NCI-H446 (cell line): ENCODE results near the gene C12orf60.

Experiments used
- DNase-seq, 2 experiments: peaks; one replicate each; lab custom pipeline; 2025; lab: John Stamatoyannopoulos, UW

The C12orf60 gene

DNA sequence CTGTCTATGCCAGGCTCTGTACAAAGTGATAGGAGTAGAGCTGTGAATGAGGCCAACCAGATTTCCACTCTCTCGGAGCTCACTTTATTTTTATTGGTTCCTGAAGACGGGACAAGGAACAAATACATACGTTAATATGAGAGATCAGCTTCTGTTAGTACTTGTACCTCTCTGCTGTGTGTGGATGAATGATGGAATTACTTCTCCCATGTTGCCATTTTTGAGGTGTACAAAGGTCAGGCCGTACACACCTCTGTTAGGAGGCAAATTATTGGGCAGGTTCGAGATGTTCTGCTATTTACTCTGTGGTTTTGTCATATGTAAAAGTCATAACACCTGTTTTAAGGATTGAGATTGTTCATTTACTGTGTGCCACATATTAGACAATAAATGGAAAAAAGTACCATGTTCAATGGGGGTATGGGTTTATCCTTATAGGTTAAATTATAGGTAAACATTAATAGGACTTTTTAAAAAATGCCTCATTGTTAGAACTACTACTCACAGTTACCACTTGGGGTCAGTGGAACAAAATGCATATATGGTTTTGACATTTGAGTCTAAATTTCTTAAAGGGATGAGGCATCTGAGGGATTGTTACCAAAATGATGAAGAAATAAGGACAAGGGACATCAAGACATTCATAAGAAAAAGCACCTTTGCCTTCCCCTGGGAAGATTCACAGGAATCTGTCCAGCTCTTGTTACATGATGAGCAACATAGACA lies 27.1 kb upstream of the C12orf60 start:
- no peak for DNase-seq

DNA sequence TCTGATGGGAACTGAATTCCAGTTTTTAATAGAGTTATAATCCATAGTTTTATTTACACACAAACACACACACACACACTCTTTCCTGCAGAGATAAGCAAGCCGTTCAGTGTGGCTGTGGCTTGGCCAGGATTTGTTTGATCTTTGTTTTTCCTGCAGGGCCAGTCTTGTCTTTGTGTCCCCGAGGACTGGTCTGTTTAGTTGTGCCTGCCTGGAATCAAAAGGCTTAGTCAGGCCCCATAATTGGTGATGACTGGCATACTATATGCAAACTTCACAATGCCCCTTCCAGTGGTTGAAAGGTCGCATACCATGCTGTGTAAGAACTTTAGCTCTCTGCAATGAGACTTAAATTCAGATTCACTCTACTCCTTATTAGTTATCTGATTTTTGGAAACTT lies 26.2 kb upstream of the C12orf60 start:
- no peak for DNase-seq

DNA sequence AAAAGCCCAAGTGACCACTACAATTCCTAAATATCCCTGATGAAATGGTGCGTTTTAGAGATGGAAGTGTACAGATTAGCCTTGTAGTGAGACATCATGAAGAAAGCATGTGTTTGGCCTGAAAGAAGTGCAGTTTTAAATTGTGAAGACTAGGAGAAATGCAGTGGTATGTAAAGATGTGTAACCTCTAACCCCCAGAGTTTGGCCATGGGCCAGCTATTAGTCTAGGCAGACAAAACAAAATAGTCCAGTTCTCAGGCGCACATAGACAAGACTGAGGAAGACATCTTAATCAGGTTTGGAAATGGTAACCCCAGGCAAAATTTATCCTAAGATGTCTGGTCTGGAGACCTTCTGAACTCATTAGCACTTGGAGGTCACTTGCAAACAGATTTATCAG lies 23.6 kb upstream of the C12orf60 start:
- no peak for DNase-seq

DNA sequence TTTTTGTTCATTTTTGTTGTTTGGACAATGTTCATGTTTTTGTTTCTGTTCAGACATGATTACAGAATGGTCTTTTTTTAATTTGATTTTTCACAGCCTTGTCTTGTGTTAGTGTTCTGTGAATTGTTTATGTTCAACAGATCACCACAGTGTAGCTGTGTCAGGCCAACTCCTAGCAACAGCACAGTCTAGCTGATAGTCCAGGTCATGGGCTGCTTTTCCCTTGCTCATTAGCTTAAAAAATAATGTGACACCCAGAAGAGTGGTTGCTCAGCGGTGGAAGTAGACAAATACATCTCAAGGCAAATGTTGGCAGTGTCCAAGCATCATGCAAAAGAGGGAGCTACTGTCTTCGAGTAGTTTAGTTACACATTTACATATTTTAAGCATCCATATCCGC lies 22.6 kb upstream of the C12orf60 start:
- no peak for DNase-seq

DNA sequence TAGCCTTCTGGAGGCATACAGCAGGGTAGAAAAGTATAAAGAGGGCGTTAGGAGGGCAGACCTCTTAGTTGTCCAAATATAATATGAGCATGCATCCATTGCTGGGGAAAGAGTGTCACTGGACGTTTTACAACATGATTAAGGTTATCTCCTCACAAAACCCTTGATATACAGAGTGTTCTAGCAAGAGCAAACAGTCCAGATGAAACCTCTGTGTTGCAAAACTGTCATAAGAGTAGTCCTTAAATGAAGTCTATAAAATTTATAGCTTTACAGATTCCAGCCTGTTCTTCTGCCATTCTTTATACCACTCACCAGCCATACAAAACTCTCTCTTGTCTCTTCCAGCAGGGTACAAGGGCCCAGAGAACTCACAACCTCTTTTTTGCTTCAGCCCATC lies 21.9 kb upstream of the C12orf60 start:
- DNase-seq, result no peak

DNA sequence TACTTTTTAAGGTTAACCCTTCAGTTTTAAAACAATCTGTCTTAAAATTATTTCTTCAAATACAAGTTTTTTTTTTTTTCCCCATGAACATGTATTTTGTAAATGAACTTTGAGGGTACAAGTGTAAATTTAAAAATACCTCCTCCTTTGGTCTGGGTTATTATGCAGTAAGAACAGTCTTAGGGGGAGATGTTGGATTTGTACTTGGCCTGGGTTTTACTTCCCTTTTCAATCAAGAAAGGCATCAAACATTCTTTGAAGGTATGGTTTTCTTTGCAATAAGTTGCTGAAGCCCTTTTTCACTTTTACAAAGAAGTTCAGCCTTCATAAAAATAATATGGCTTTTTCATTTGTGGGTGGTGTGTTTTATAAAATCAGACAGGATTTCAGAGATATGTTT lies 20.7 kb upstream of the C12orf60 start:
- DNase-seq, result no peak

DNA sequence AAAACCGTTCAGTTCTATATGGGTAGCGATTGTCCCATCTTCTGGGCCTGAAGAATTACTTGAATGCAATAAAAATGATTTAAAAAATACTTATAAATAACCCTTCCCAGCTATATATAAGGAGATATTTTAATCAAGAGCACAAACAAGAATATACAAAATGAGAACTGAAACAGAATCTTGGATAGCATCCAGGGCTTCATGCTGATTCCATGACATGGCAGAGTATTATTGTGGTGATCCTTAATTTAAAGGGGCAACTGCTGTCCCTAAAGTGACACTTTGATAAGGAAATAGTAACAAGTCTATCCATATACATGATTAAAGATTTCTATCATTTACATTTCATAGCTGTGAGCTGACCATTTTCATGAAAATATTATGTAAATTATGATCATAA lies 19.0 kb upstream of the C12orf60 start:
- no peak for DNase-seq

DNA sequence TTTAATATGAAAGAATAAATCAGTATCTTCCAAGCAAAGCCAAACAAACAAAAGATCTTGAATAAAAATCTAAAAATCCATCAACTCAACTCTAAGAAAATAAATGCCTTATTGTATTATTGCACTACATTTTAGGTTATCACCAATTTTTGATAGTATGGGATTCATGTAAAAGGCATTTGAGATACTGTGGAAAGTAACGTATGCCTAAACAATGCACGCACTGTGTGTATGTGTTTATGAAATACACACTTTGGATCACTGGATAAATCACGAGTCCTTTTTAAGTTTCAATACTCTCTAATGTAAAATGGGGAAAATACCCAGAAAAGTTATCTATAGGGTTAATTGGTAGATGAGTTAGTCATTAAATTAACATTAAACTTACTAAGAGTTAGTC lies 17.9 kb upstream of the C12orf60 start:
- DNase-seq, result no peak

DNA sequence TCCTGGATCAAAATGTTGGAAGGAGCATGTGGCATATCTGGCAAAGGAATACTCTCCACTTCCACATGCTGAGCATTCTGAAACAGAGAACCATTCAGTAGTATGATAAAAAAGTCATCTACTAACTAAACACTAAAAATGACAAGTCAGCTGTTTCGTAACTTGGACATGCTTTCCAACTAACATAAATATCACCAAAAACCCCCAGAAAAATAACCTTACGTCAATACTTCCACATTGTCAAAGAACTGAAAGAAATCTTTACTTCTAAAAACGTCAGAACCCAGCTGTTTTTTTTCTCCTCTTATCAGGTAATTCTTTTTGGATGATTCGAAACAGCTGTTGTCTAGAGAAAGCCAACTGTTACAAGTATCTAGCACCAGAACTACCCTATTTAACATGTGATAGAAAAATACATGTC lies 8.4 kb upstream of the C12orf60 start:
- DNase-seq, result no peak

DNA sequence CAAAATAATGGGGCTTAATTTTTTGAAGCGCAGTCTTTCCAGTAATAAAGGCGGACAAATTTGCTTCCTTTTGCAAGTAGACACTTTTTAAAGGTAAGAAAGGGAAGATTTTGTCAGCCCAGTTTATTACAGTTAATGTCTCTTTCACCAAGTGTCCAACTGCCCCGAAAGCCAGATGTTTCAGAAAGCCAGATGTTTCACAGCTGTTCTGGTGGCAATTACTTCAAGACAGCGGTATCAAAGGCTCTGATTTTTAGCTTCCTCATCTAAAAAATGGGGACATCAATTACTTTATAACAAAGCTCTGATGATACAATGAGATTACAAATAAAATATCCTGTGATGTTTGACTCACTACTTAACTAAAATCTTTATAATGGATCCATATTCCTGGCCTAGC lies 1.2 kb upstream of the C12orf60 start:
- no peak for DNase-seq

DNA sequence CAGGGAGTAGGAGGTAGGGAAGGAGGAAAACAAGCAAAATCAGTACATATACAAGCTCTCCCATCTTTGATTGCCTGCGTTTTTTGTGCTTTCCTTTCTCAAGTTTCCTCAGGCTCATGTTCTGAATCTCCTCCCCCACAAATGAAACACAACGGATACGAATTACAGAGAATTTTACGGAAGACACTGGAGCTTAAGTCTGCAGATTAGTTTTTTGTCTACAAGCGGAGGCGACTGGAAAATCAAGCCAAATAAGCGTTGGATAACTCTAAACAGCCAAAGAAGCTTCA lies 804 bp upstream of the C12orf60 start:
- DNase-seq, result no peak

DNA sequence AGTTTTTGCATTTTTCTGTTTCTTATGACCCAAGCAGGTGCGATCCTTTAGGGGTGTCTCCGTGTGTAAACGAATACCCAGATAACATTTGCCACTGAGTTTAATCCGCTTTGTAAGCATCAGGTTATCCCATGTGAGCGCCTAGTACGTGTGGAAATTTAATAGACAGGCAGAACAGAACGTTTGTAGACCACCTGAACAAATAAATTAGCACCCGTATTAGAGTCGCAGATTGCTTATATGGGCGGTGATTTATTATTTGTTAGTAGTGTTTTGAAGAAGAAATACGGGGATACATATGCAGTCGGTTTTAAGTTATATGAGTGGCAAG lies 325 bp downstream of the C12orf60 start:
- peak in 1 of 2 experiments; percentile 46 for DNase-seq

DNA sequence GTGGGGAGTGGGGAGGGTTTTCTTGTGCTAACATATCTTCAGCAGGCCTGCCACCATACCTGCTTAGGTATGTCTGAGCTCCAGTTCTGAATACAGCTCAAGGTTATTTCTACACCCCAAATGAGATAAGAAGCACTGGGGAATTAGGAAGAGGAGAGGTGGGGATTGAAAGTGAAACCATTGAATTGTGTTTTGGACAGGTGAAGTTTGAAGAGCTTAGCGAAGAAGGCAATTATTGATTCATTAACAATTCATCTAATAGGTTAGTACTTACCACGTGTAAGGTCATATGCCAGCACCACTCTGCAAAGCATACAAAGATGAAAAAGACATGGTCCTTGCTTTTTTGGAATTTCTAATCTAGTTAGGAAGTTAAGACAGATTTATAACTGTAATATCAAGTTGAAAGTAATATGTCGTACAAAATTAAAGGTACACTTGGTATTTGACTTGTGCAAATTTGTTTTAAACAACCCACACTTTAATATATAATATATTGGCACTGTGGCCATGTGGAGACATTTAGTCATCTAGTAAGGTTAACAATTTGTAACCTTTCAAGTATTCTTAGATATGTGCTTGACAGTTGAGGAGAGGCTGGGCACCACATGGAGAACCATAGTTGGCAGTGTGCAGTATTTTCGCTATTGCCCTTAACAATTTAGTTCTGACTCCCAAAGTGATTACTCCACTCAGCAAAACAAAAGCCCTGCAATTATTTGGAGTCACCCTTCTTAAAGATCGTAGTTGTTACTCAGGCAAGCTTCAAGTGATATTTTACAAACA lies 6.9 kb downstream of the C12orf60 start:
- DNase-seq, result no peak

DNA sequence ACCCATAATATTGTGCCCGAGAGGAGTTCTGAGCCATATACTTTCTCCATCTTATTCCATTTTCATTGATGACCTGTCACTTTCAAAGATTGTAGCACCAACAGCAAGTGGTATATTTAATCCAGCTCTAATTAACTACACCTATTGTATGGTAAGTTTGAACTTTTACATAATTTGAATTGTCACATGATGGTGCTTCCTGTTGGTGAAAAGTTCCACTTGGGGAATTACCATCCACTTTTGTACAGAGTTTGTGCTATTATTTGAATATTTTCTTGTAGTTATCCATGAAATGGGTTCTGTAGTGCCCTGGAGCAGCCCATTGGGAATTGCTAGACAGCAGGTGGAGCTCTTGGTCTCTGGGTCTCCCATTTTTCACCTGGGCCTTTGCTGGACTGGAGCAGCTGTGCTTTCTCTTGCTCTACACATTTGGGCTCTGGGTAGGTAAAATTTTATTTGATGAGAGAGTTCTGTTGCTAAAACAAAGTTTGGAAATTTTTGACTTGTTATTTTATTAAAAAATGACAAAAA lies 7.5 kb downstream of the C12orf60 start:
- DNase-seq, result peak in 1 of 2 experiments; percentile 11

DNA sequence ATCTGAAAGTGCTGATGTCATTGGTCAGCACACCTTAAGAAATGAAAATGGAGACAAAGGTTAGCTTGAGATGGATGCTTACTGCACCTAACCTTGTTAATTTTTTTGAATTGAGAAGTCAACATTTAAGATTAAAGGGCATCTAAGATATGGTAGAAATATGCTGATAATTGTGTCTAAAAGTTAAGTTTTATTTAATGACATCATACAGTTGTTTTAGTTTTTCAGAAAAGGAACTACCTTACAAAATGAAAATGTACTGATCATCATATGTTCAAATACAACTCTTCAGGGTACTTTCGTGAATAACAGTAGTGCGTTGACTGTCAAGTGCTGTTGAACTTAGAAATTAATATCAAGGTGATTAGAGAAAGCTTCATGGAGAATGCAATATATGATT lies 8.0 kb downstream of the C12orf60 start:
- no peak for DNase-seq

DNA sequence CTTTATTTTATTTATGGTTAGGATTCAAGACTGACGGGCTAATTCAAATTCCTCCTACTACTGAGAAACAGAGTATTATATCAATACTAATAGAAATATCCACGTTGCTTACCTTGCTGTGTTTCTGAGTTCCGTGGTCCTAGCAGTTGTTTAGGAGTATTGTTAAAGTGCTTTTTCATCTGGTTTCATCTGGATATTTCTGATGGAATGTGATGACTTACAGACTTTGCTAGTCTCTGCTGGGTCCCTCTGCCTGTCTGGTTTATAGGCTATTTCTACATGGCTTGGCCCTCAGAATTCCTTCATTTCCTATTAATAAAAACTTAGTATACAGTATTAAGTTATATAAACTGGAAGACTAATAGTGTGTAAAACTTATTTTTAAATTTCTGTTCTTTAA lies 10.5 kb downstream of the C12orf60 start, which contains the start of gene SMCO3:
TSS of gene SMCO3 (minus strand) at position 169 of the 400 bp plus-strand sequence. CDS start 7,502 bp downstream, outside the sequence.
- no peak for DNase-seq

DNA sequence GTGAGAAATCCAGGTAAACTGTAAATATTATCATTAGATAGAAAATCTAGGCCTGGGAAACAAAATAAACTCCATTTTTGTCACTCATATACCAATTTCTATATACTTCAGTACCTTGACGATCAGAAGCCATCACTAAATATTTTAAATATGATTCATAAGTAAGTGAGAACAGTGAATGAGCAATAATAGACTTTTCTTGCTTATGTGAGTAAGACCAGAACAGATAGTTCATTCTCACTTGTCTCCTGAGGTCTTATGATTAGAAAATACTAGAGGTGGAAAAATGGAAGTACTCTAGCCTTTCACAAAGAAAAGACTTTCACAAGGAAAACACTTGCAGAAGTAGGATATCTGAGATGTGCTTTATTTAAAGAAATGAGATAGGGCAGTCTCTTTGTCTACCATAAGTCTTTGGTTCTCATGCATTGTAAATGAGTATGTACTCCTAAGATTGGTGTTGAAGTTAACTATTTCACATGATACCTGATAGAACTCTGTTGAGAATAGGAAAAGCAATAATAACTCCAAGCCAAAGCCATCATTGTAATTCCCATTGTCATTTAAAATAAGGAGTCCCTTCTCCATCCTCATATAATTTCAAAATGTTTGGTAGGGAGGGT lies 20.7 kb downstream of the C12orf60 start:
- no peak for DNase-seq

DNA sequence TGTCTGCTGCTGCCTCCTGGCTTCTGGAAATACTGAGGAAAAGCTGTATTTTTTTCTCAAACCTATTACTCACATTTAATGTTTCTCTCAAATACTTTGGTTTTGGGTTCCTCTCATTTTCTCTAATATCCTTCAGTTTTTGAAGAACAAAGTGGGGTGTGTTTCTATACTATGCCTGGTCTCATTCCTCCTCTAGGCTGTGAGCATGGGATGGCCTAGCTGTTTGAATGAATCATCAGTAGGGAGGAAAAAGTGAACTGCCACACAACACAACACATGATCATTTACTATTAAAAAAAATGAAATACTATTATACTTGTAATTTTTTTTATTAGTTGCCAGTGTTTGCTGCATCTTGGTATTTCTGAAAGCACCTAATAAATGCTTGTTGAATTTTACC lies 21.8 kb downstream of the C12orf60 start:
- no peak for DNase-seq

DNA sequence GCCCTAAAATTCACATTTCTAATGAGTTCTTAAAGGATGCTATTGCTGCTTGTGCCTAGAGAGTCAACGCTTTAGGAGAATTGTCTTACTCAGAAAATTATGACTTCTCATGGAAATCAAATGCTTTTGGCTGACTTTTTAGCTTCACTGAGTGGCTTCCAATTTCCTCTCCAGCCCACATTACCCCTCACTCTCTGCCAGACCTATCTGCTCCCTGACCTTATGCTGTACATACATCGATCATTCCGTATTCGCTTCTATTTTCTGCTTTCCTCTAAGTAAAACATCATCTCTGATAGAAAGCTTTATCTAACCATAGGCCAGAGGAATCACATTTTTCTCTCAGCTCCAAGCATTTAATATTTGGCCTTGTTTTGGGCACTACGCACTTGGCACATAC lies 23.0 kb downstream of the C12orf60 start:
- no peak for DNase-seq

DNA sequence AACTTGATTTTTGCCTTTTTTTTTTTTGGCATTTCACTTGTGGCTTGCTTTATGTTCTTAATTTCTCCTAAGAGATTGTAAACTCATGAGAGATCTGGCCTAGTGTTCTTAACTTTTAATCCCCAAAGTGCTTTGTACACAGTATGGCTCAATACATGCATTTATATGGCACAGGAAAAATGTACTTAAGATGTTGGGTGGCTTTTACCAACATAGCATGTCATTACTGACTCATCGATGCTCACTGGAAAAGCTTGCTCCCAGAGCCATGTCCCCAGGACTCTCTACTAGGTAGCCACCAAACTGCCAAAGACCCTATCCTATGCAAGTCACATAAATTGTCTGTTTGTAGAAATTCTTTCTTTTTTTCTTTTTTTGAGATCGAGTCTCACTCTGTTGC lies 23.6 kb downstream of the C12orf60 start:
- no peak for DNase-seq

DNA sequence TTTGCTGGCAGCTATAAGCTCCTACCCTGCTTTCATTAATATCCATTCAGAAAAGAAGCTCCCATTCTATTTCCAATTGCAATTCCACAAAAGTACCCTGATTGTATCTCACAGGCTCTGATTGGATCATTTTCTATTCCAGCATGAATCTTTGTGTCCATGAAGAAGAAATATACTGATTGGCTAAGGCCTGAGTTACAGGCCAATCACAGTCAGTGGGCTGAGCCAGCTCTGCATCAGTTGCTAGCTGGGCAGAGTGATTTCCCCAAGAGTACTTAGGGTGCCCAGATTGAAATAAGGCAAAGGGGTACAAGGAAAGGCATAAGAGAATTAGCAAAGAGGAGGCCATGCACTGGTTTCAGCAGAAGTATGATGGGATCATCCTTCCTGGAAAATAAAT lies 25.4 kb downstream of the C12orf60 start:
- no peak for DNase-seq

DNA sequence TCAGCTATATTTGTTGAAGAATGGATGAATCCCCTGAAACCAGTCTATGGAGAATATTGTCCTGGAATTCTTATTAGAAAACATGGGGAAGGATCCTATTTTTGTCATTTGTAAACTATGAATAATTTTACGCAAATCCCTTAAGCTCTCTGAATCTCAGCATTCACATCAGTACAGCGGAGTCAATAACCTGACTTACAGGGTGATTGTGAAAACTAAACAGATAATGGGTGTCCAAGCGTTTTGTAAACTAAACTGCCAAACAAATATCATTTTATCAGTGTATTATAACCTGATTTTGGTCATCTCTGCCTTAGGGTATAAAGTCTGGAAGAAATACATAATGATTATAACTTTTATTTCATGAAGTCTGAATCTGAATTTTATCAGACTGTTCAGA lies 29.9 kb downstream of the C12orf60 start:
- no peak for DNase-seq

DNA sequence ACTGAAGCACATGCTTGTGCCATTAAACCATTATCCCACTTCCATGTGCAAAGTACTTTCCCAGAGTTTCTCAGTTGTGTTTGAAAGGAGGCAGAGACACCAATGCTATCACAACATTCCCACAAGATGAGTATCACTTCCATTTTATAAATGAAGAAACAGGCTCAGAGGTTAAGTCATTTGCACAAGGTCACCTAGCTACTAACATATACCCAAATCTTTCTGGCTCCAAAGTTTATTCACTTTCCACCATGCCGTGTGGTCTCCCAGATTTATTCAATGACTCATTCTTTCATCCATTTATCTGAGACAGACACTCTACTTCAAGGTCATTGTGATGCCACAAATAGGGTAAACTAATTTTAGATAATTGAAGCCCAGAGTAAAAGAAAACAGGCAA lies 30.5 kb downstream of the C12orf60 start:
- DNase-seq, result no peak
